ENCODE results near the gene FAM193A.
A peak's percentile ranks its signal among the peaks of the same experiment; 100 is the strongest.
"Not testable (repeated sequence)": the region's sequence is repeated elsewhere in the genome, so short reads cannot be mapped to it uniquely, and the experiment has no call there.

Gene FAM193A

GRCh38 chr4:2537011-2537830, 774 bp downstream of the FAM193A start:
- CTCF ChIA-PET, result interaction anchor here (0.8 to 1.9 kb wide), 4 partner anchors 9 to 177 kb away, joined by 3 to 5 read pairs (median 3); no protein-coding TSS in a partner anchor
- peak; percentile 40 for DNase-seq (ENCODE audit: extremely low spot score)
- TF ChIP-seq, protein P1, sequence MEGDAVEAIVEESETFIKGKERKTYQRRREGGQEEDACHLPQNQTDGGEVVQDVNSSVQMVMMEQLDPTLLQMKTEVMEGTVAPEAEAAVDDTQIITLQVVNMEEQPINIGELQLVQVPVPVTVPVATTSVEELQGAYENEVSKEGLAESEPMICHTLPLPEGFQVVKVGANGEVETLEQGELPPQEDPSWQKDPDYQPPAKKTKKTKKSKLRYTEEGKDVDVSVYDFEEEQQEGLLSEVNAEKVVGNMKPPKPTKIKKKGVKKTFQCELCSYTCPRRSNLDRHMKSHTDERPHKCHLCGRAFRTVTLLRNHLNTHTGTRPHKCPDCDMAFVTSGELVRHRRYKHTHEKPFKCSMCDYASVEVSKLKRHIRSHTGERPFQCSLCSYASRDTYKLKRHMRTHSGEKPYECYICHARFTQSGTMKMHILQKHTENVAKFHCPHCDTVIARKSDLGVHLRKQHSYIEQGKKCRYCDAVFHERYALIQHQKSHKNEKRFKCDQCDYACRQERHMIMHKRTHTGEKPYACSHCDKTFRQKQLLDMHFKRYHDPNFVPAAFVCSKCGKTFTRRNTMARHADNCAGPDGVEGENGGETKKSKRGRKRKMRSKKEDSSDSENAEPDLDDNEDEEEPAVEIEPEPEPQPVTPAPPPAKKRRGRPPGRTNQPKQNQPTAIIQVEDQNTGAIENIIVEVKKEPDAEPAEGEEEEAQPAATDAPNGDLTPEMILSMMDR (IDR thresholded peaks at IDR 0.05; ENCODE audit: control extremely low read depth, extremely low read depth, low read depth, missing control alignments), result no peak
- POLR2A ChIA-PET, result interaction anchor here (1.5 kb wide), 1 partner anchor 9 kb away, joined by 3 read pairs; no protein-coding TSS in a partner anchor

DNA sequence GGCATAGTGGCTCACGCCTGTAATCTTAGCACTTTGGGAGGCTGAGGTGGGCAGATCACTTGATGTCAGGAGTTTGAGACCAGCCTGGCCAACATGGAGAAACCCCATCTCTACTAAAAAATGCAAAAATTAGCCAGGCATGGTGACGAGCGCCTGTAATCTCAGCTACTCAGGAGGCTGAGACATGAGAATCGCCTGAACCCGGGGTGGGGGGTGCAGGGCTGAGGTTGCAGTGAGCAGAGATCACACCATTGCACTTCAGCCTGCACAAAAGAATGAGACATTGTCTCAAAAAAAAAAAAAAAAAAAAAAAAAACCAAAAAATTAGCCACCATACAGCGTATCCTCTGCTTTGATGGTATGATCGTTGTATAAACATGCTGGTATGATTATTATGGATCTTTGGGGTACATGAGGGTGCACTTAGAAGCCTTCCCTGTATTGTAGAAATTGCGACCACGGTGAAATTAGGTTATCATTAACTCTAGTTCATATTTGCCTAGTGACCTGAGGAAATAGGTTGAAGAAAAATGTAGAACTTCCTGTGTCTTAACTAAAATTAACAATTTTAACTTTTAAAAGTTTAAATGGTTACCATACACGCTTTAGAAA, 7.2 kb downstream of the FAM193A start:
- DNase-seq (ENCODE audit: extremely low spot score); POLR2A ChIA-PET: not testable (repeated sequence)
- CTCF ChIA-PET, result interaction anchor here (1.5 kb wide), 1 partner anchor 9 kb away, joined by 5 read pairs; no protein-coding TSS in a partner anchor

GRCh38 chr4:2545321-2546013, 9.0 kb downstream of the FAM193A start:
- POLR2A ChIA-PET, result interaction anchor here (1.5 kb wide), 1 partner anchor 9 kb away, joined by 3 read pairs; the partner anchor contains the start of gene FAM193A
- no peak for DNase-seq (ENCODE audit: extremely low spot score)
- TF ChIP-seq, protein P1 (IDR thresholded peaks at IDR 0.05; ENCODE audit: control extremely low read depth, extremely low read depth, low read depth, missing control alignments), result no peak
- CTCF ChIA-PET, result interaction anchor here (1.3 to 1.9 kb wide), 3 partner anchors 9 to 51 kb away, joined by 4 to 5 read pairs (median 5); partner anchors contain the start of gene FAM193A

DNA sequence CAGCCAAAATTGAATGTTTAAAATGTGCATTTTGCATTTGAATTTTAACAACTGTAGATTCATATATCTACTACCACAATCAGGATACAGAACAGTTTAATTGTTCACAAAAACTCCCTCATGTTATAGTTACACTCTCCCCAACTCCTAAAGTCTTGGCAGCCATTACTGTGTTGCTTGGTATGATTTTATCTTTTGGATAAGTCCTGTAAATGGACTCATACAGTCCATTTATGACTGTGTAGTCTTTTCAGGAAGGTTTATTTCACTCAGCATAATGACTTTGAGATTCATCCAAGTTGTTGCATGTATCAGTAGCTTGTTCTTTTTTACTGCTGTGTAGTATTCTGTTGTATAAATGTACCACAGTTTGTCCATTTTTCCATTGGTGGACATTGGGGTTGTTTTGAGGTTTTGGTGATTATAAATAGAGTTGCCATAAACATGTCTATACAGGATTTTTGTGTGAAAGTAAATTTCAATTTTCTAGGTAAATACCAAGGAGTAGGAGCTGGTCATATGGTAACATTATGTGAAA, 9.9 kb downstream of the FAM193A start:
- TF ChIP-seq, protein P1 (IDR thresholded peaks at IDR 0.05; ENCODE audit: control extremely low read depth, extremely low read depth, low read depth, missing control alignments), result no peak
- CTCF ChIA-PET, result interaction anchor here (1.3 to 1.9 kb wide), 3 partner anchors 9 to 51 kb away, joined by 4 to 5 read pairs (median 5); partner anchors contain the start of gene FAM193A
- DNase-seq (ENCODE audit: extremely low spot score), result no peak
- POLR2A ChIA-PET, result interaction anchor here (1.5 kb wide), 1 partner anchor 10 kb away, joined by 3 read pairs; the partner anchor contains the start of gene FAM193A

GRCh38 chr4:2546961-2547691, 10.7 kb downstream of the FAM193A start:
- ChIA-PET POLR2A (interaction anchor here (1.5 kb wide), 1 partner anchor 11 kb away, joined by 3 read pairs; the partner anchor contains the start of gene FAM193A), CTCF (interaction anchor here (1.1 to 1.9 kb wide), 4 partner anchors 8 to 50 kb away, joined by 3 to 5 read pairs (median 4); partner anchors contain the start of gene FAM193A)
- DNase-seq (ENCODE audit: extremely low spot score), result not testable (repeated sequence)

GRCh38 chr4:2551118-2551517, 14.7 kb downstream of the FAM193A start:
- TF ChIP-seq, protein P1 (IDR thresholded peaks at IDR 0.05; ENCODE audit: control extremely low read depth, extremely low read depth, low read depth, missing control alignments), result no peak
- CTCF ChIA-PET, result no interaction called here
- POLR2A ChIA-PET, result interaction anchor here (0.6 kb wide), 1 partner anchor 15 kb away, joined by 3 read pairs; no protein-coding TSS in a partner anchor
- no peak for DNase-seq (ENCODE audit: extremely low spot score)

Measured in GM10248 (cell line).